WTC11 (cell line): ENCODE measurements around the gene TMEM238. TPM values are rescaled to one million over a fixed set of nuclear protein-coding genes. Genes with fewer than 3 reads are reported as not detected.
"Not testable (repeated sequence)": the region's sequence is repeated elsewhere in the genome, so short reads cannot be mapped to it uniquely, and the experiment has no call there.

Source experiments
- ATAC-seq: fragments of 200-7000 bp; cut with Tn5 transposase; 2 replicates; pipeline ENCODE4 v1.10.0; 2021; ENCODE audit warnings: mild to moderate bottlenecking, moderate library complexity
- CTCF ChIA-PET: fragments of 300-600 bp; sonication (Branson Sonifier 250); formaldehyde crosslinking; loops from one replicate; lab custom pipeline; 2021; ENCODE audit warnings: antibody characterized with exemption; lab: Charles Lee
- POLR2A ChIA-PET: fragments of 350-600 bp; sonication (Branson Sonifier 250); formaldehyde crosslinking; loops from one replicate; lab custom pipeline; 2021; ENCODE audit warnings: antibody characterized with exemption; lab: Charles Lee
- DNase-seq: peaks from one replicate; pipeline ENCODE4 v3.0.0; 2021; ENCODE audit warnings: low spot score
- H3K27ac Mint-ChIP-seq: 2 replicates; pipeline ENCODE4 v1.8.0; 2021; ENCODE audit warnings: mixed read lengths
- H3K27me3 Mint-ChIP-seq: 2 replicates; pipeline ENCODE4 v1.8.0; 2021; ENCODE audit warnings: low read depth, mild to moderate bottlenecking, moderate library complexity, mixed read lengths
- H3K36me3 Mint-ChIP-seq: 2 replicates; pipeline ENCODE4 v1.8.0; 2021; ENCODE audit warnings: mixed read lengths
- H3K4me1 Mint-ChIP-seq: 2 replicates; pipeline ENCODE4 v1.8.0; 2022; ENCODE audit warnings: mixed read lengths
- H3K4me3 Mint-ChIP-seq: 2 replicates; pipeline ENCODE4 v1.8.0; 2021; ENCODE audit warnings: mild to moderate bottlenecking, moderate library complexity, mixed read lengths
- H3K9me3 Mint-ChIP-seq: 2 replicates; pipeline ENCODE4 v1.8.0; 2021; ENCODE audit warnings: mixed read lengths
- GABPB1 ChIP-seq: sonication (generic); formaldehyde crosslinking; IDR thresholded peaks from 2 replicates; pipeline ENCODE4 v1.8.1; 2023; ENCODE audit warnings: mild to moderate bottlenecking, missing genetic modification reagents
- JAZF1 ChIP-seq: fragments of 250-450 bp; sonication (Bioruptor Pico); IDR thresholded peaks from 2 replicates; pipeline ENCODE4 v1.9.0; 2021; ENCODE audit warnings: moderate library complexity, mild to moderate bottlenecking, inconsistent platforms
- NFYB ChIP-seq: sonication (generic); formaldehyde crosslinking; conservative IDR thresholded peaks from 2 replicates; pipeline ENCODE4 v1.8.0; 2022; ENCODE audit warnings: low read depth, missing genetic modification reagents
- PRRX2 ChIP-seq: fragments of 250-450 bp; sonication (Bioruptor Pico); IDR thresholded peaks from 2 replicates; pipeline ENCODE4 v1.8.0; 2021; ENCODE audit warnings: mild to moderate bottlenecking
- SMAD4 ChIP-seq: sonication (generic); formaldehyde crosslinking; IDR thresholded peaks from 2 replicates; pipeline ENCODE4 v1.8.0; 2022; ENCODE audit warnings: mild to moderate bottlenecking, missing genetic modification reagents
- ZBTB21 ChIP-seq: sonication (generic); formaldehyde crosslinking; IDR thresholded peaks from 2 replicates; pipeline ENCODE4 v1.8.1; 2023; ENCODE audit warnings: mild to moderate bottlenecking, missing genetic modification reagents, borderline replicate concordance
- ZNF138 ChIP-seq: sonication (generic); formaldehyde crosslinking; conservative IDR thresholded peaks from 2 replicates; pipeline ENCODE4 v1.8.1; 2022; ENCODE audit warnings: mild to moderate bottlenecking, moderate library complexity, missing genetic modification reagents
- ZNF219 ChIP-seq: sonication (generic); formaldehyde crosslinking; IDR thresholded peaks from 2 replicates; pipeline ENCODE4 v1.8.0; 2023; ENCODE audit warnings: missing genetic modification reagents, mild to moderate bottlenecking, borderline replicate concordance
- total RNA-seq: library from RNA; stranded (reverse); gene quantifications from 3 replicates; pipeline ENCODE4 v1.2.3, GENCODE V29; 2021
- TF ChIP-seq, protein P1 (sequence below): sonication (generic); formaldehyde crosslinking; IDR thresholded peaks from 2 replicates; pipeline ENCODE4 v1.8.1; 2023; ENCODE audit warnings: mild to moderate bottlenecking, missing genetic modification reagents
- TF ChIP-seq, protein P2 (sequence below): sonication (generic); formaldehyde crosslinking; IDR thresholded peaks from 2 replicates; pipeline ENCODE4 v1.8.1; 2023; ENCODE audit warnings: mild to moderate bottlenecking, moderate library complexity, missing genetic modification reagents

TMEM238 gene
- total RNA-seq, 1 experiment from 2014 or later = 8.3 TPM

DNA sequence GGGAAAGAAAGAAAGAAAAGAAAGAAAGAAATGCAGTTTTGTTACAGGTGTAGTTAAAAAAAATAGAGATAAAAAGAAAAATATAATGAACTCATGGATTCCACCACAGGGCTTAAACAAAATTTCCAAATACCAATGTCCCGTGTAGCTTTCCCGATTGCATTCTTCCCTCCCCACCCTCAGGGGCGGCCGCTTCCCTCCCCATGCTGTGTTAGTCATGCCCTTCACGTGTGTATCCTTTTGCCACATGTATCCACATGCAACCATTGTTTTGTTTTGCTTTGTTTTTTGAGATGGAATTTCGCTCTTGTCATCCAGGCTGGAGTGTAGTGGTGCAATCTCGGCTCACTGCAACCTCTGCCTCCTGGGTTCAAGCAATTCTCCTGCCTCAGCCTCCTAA is 48.0 kb downstream of the TMEM238 start:
- no peak for ATAC-seq
- CTCF ChIA-PET = interaction anchor here (1.3 kb wide), 1 partner anchor 35 kb away, joined by 3 read pairs; no protein-coding TSS in a partner anchor

GRCh38 chr19:55333870-55334269 is 50.2 kb downstream of the TMEM238 start:
- ChIA-PET CTCF (interaction anchor here (0.8 kb wide), 1 partner anchor 33 kb away, joined by 3 read pairs; no protein-coding TSS in a partner anchor), POLR2A (no interaction called here)
- H3K4me3 Mint-ChIP-seq = no peak overlapping the region
- H3K9me3 Mint-ChIP-seq = no peaks in the 10 kb centered on the region
- peaks cover 5% of the 10 kb centered on the region for H3K4me1 Mint-ChIP-seq
- peaks cover 38% of the 10 kb centered on the region for H3K27me3 Mint-ChIP-seq
- H3K27ac Mint-ChIP-seq = no peak overlapping the region
- TF ChIP-seq GABPB1 = peak; percentile 96
- TF ChIP-seq ZNF219 (CRISPR knock-in tag) = no peak
- ATAC-seq (no peak), DNase-seq (no peak)
- no peaks in the 10 kb centered on the region for H3K36me3 Mint-ChIP-seq

More for the DNA sequence above, 48.0 kb downstream of the TMEM238 start:
- H3K4me3 Mint-ChIP-seq = no peak overlapping the region
- POLR2A ChIA-PET = no interaction called here
- H3K36me3 Mint-ChIP-seq = no peaks in the 10 kb centered on the region
- no peak for TF ChIP-seq ZBTB21 (CRISPR knock-in tag)
- TF ChIP-seq, protein P1, sequence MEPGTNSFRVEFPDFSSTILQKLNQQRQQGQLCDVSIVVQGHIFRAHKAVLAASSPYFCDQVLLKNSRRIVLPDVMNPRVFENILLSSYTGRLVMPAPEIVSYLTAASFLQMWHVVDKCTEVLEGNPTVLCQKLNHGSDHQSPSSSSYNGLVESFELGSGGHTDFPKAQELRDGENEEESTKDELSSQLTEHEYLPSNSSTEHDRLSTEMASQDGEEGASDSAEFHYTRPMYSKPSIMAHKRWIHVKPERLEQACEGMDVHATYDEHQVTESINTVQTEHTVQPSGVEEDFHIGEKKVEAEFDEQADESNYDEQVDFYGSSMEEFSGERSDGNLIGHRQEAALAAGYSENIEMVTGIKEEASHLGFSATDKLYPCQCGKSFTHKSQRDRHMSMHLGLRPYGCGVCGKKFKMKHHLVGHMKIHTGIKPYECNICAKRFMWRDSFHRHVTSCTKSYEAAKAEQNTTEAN (CRISPR knock-in tag) = no peak
- no peak for TF ChIP-seq NFYB (CRISPR knock-in tag)
- TF ChIP-seq JAZF1 (CRISPR knock-in tag) = no peak
- TF ChIP-seq SMAD4 = no peak
- no peak for TF ChIP-seq PRRX2
- TF ChIP-seq, protein P2, sequence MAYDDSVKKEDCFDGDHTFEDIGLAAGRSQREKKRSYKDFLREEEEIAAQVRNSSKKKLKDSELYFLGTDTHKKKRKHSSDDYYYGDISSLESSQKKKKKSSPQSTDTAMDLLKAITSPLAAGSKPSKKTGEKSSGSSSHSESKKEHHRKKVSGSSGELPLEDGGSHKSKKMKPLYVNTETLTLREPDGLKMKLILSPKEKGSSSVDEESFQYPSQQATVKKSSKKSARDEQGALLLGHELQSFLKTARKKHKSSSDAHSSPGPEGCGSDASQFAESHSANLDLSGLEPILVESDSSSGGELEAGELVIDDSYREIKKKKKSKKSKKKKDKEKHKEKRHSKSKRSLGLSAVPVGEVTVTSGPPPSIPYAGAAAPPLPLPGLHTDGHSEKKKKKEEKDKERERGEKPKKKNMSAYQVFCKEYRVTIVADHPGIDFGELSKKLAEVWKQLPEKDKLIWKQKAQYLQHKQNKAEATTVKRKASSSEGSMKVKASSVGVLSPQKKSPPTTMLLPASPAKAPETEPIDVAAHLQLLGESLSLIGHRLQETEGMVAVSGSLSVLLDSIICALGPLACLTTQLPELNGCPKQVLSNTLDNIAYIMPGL (CRISPR knock-in tag) = no peak
- TF ChIP-seq ZNF138 = no peak
- DNase-seq = no peak
- no peak overlapping the region for H3K27ac Mint-ChIP-seq
- peaks cover 32% of the 10 kb centered on the region for H3K27me3 Mint-ChIP-seq
- H3K9me3 Mint-ChIP-seq = no peaks in the 10 kb centered on the region
- peaks cover 6% of the 10 kb centered on the region for H3K4me1 Mint-ChIP-seq

GRCh38 chr19:55329791-55330190 is 54.3 kb downstream of the TMEM238 start:
- H3K27me3 Mint-ChIP-seq = peaks cover 21% of the 10 kb centered on the region
- H3K9me3 Mint-ChIP-seq, H3K4me1 Mint-ChIP-seq, H3K4me3 Mint-ChIP-seq, CTCF ChIA-PET, ATAC-seq, POLR2A ChIA-PET, H3K27ac Mint-ChIP-seq, DNase-seq, H3K36me3 Mint-ChIP-seq: not testable (repeated sequence)

Other genes starting within 250 kb of the TMEM238 start
- gene TNNT1, start 235.1 kb downstream of the TMEM238 start, total RNA-seq = 50.6 to 127 TPM (median 108 TPM) in 3 replicates
- 15.0 to 36.7 TPM (median 34.0 TPM) in 3 replicates for gene TNNI3, start 226.6 kb downstream of the TMEM238 start, total RNA-seq
- 4.0 to 5.9 TPM (median 5.6 TPM) in 3 replicates for gene DNAAF3, start 217.7 kb downstream of the TMEM238 start, total RNA-seq
- 0.77 to 2.5 TPM (median 1.1 TPM) in 3 replicates for gene SYT5, start 204.0 kb downstream of the TMEM238 start, total RNA-seq
- gene PTPRH, start 174.8 kb downstream of the TMEM238 start, total RNA-seq = 0.41 to 0.63 TPM (median 0.44 TPM) in 3 replicates
- gene TMEM86B, start 155.5 kb downstream of the TMEM238 start, total RNA-seq = 3.5 to 4.2 TPM (median 4.1 TPM) in 3 replicates
- 78.4 to 91.8 TPM (median 83.2 TPM) in 3 replicates for gene PPP6R1, start 125.3 kb downstream of the TMEM238 start, total RNA-seq
- gene HSPBP1, start 104.2 kb downstream of the TMEM238 start, total RNA-seq = 57.1 to 65.2 TPM (median 60.9 TPM) in 3 replicates
- 49.2 to 52.4 TPM (median 49.7 TPM) in 3 replicates for gene BRSK1, start 100.3 kb downstream of the TMEM238 start, total RNA-seq
- 0.44 to 0.50 TPM in 2 of 3 replicates, not detected in the other for gene TMEM150B, start 59.0 kb downstream of the TMEM238 start, total RNA-seq
- gene KMT5C, start 44.4 kb downstream of the TMEM238 start, total RNA-seq = 49.1 to 63.1 TPM (median 52.3 TPM) in 3 replicates
- gene COX6B2, start 29.6 kb downstream of the TMEM238 start, total RNA-seq = 4.1 to 8.0 TPM (median 4.3 TPM) in 3 replicates
- 0.07 to 0.09 TPM in 2 of 3 replicates, not detected in the other for gene GARIN5B, start 21.0 kb downstream of the TMEM238 start, total RNA-seq
- gene IL11, start 13.8 kb downstream of the TMEM238 start, total RNA-seq = 1.2 to 1.8 TPM (median 1.6 TPM) in 3 replicates
- gene TMEM190, start 7.5 kb downstream of the TMEM238 start, total RNA-seq = 0.33 to 2.6 TPM (median 0.82 TPM) in 3 replicates
- gene RPL28, start 1.6 kb upstream of the TMEM238 start, total RNA-seq = 2,505 to 2,895 TPM (median 2,837 TPM) in 3 replicates
- 442 to 516 TPM (median 467 TPM) in 3 replicates for gene UBE2S, start 23.5 kb upstream of the TMEM238 start, total RNA-seq
- gene SHISA7, start 59.0 kb upstream of the TMEM238 start, total RNA-seq = 0.79 to 0.94 TPM (median 0.87 TPM) in 3 replicates
- 96.3 to 96.6 TPM (median 96.4 TPM) in 3 replicates for gene ISOC2, start 77.3 kb upstream of the TMEM238 start, total RNA-seq
- 2.1 to 2.5 TPM (median 2.2 TPM) in 3 replicates for gene C19orf85, start 80.5 kb upstream of the TMEM238 start, total RNA-seq
- 14.0 to 23.6 TPM (median 17.8 TPM) in 3 replicates for gene ZNF628, start 92.3 kb upstream of the TMEM238 start, total RNA-seq
- 71.9 to 87.7 TPM (median 74.8 TPM) in 3 replicates for gene NAT14, start 100.9 kb upstream of the TMEM238 start, total RNA-seq
- gene SSC5D, start 104.1 kb upstream of the TMEM238 start, total RNA-seq = 1.8 to 2.9 TPM (median 2.5 TPM) in 3 replicates
- gene SBK2, start 152.8 kb upstream of the TMEM238 start, total RNA-seq = 5.2 to 6.4 TPM (median 5.8 TPM) in 3 replicates
- gene SBK3, start 161.3 kb upstream of the TMEM238 start, total RNA-seq = 0.90 to 1.3 TPM (median 1.1 TPM) in 3 replicates
- 29.7 to 30.4 TPM (median 30.0 TPM) in 3 replicates for gene ZNF579, start 196.6 kb upstream of the TMEM238 start, total RNA-seq
- 20.1 to 22.7 TPM (median 20.6 TPM) in 3 replicates for gene FIZ1, start 215.2 kb upstream of the TMEM238 start, total RNA-seq
- 5.5 to 6.3 TPM (median 5.5 TPM) in 3 replicates for gene ZNF524, start 216.0 kb upstream of the TMEM238 start, total RNA-seq
- 18.5 to 21.7 TPM (median 19.0 TPM) in 3 replicates for gene ZNF865, start 221.4 kb upstream of the TMEM238 start, total RNA-seq
- 9.9 to 12.1 TPM (median 11.4 TPM) in 3 replicates for gene ZNF784, start 240.3 kb upstream of the TMEM238 start, total RNA-seq